Activated CD8-positive, alpha-beta memory T cell treated with anti-CD3 and anti-CD28 coated beads, Interleukin-2, amount 50 U/mL, for 1 hour (primary cell): ENCODE measurements around the gene EOMES.
A peak's percentile ranks its signal among the peaks of the same experiment; 100 is the strongest.
"Not testable (repeated sequence)": the region's sequence is repeated elsewhere in the genome, so short reads cannot be mapped to it uniquely, and the experiment has no call there.

Source experiments
- DNase-seq: peaks from one replicate; pipeline ENCODE4 v3.0.0-alpha.2; 2020; ENCODE audit errors: extremely low read depth

EOMES gene

GRCh38 chr3:27721717-27722564, at the start of gene EOMES:
TSS of gene EOMES (minus strand) at chr3:27722323. CDS start at chr3:27722294, 29 bp downstream.
- peak; percentile 53 for DNase-seq

GRCh38 chr3:27770384-27770783, 48.3 kb upstream of the EOMES start:
- DNase-seq: not testable (repeated sequence)

GRCh38 chr3:27767000-27767399, 44.9 kb upstream of the EOMES start:
- DNase-seq: no peak

GRCh38 chr3:27758083-27758482, 36.0 kb upstream of the EOMES start:
- no peak for DNase-seq

- no peak for DNase-seq
Measured at GRCh38 chr3:27756877-27757276, 34.8 kb upstream of the EOMES start.

GRCh38 chr3:27752926-27753325, 30.8 kb upstream of the EOMES start:
- no peak for DNase-seq

- no peak for DNase-seq
Measured at GRCh38 chr3:27749643-27750042, 27.5 kb upstream of the EOMES start.

GRCh38 chr3:27746838-27747237, 24.7 kb upstream of the EOMES start:
- no peak for DNase-seq

GRCh38 chr3:27740854-27741253, 18.7 kb upstream of the EOMES start:
- DNase-seq: no peak

GRCh38 chr3:27737091-27737490, 15.0 kb upstream of the EOMES start:
- DNase-seq: no peak

GRCh38 chr3:27730774-27731659, 8.9 kb upstream of the EOMES start:
- DNase-seq: no peak

- no peak for DNase-seq
Measured at GRCh38 chr3:27729748-27730611, 7.9 kb upstream of the EOMES start.

- no peak for DNase-seq
Measured at GRCh38 chr3:27729325-27729724, 7.2 kb upstream of the EOMES start.

- DNase-seq: no peak
Measured at GRCh38 chr3:27728195-27729087, 6.3 kb upstream of the EOMES start.

GRCh38 chr3:27726240-27726639, 4.1 kb upstream of the EOMES start:
- no peak for DNase-seq

- no peak for DNase-seq
Measured at GRCh38 chr3:27724459-27725197, 2.5 kb upstream of the EOMES start.

GRCh38 chr3:27723815-27724458, 1.8 kb upstream of the EOMES start:
- DNase-seq: no peak

- no peak for DNase-seq
Measured at GRCh38 chr3:27723456-27723814, 1.3 kb upstream of the EOMES start.

GRCh38 chr3:27723001-27723445, 900 bp upstream of the EOMES start:
- no peak for DNase-seq
